ENCODE measurements around the gene PEAK3.
A peak's percentile ranks its signal among the peaks of the same experiment; 100 is the strongest.

PEAK3 gene

DNA sequence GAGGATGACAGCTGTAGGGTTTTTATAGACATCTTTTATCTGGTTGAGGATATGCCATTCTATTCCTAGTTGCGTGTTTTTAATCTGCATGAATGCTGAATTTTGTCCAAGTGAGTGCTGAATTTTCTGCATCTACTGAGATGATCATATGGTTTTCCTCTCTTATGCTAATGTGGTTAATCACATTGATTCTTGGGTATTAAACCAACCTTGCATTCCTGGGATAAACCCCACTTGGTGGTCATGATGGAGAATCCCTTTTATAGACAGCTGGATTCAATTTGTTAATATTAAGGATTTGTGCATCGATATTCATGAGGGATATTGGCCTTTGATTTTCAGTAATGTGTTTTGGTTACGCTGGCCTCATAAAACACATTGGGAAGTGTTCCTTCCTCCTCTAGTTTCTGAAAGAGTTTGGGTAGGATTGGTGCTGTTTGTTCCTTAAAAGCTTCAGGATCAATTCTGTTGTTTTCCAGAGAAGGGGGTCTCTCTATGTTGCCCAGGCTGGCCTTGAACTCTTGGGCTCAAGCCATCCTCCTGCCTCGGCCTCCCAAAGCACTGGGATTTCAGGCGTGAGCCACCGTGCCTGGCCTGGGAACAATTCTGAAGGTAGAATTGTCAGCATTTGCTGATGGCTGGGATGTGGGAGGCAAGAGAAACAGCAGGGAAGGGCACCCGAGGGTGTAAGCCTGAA, 33.3 kb upstream of the PEAK3 start:
- DNase-seq: no peak

DNA sequence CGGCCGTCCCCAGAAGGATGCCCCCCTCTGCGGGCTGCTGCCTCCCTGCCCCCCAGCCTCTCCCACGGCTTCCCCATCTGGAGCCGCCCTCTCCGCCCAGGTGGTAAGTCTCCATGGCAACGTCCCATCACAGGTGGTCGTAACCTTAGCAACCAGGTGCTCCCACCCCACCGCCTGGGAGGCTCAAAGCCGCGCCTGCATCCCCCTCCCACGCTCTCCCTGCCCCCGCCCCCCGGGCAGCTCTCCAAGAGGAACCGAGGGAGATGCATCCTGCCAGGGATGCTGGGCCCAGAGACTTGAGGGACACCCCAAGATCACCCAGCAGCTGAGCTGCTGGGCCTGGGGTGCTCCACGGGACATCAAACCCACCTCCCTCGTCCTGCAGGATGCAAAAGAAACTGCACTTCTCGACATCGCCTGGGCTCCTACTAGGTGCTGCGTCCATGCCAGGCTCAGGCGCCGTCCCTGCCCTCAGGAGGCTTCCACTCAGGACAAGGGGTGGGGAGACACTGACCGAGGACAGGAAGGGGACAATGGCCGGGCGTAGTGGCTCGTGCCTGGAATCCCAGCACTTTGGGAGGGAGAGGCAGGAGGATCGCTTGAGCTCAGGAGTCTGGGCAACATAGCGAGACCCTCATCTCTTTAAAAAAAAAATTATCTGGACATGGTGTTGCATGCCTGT, 31.0 kb upstream of the PEAK3 start:
- no peak for DNase-seq

DNA sequence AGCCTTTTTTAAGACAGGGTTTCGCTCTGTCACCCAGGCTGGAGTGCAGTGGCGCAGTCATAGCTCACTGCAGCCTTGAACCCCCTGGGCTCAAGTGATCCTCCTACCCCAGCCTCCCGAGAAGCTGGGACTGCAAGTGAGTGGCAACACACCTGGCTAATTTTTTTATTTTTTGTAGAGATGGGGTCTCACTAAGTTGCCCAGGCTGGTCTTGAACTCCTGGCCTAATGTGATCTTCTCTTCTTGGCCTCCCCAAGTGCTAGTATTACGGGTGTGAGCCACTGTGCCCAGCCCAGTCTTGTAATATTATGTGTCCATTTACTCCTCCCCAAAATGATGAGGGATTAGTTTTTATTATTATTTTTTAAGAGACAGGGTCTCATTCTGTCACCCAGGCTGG, 29.1 kb upstream of the PEAK3 start:
- no peak for DNase-seq

DNA sequence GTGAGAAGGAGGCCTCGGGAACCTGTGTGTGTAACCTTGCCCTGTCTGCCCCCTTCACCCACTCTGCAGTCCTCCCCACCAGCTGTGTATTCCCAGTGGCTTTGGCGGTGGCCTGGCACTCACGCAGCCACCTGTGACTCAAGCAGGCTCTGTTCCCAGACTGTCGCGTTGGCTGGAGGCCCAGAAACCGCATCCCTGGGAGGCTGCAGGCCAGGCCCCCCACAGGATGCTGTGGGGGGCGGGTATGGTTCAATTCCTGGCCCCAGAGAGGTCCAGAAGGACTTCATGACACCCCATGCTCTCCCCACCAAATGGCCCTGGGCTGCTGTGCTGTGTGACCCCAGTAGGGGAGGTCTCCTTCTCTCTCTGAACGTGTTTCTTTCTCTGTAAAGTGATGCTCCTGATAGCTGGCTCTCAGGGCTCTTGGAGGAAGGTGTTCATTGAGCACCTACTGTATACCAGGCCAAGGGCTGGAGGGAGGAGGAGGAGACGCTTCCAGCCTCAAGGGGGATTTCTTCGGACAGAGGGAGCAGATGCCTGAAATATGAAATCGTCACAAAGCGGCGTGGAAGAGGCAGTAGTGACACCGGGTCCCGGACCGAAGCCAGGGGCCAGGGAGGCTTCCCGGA, 27.9 kb upstream of the PEAK3 start:
- peak in 7 of 14 donors; percentile 17 to 76 (median 35) for DNase-seq

DNA sequence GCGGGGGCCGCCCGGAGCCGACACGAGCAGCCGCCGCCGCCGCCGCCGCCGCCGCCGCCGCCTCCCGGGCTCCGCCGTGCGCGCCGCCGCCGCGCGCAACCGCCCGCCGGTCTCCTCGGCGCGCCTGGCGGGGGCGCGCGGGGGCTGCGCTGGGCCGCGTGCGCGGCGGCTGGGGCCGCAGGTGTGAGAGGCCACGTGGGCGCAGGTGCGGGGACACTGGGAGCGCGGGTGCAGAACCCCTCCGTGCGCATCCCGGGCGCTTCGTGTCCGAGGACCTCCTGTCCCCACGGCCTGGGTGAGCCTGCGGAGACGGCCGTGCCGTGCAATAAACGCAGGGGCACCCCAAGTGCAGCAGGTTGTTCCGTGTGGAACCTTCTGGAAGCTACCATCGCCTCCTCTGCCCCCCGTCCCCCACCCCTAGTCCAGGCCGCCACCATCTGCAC, 26.2 kb upstream of the PEAK3 start, which contains the start of gene LINGO3:
Gene LINGO3 (minus strand): TSS at position 41 of the 443 bp plus-strand sequence. CDS start 16,378 bp downstream, outside the sequence.
- no peak for DNase-seq

DNA sequence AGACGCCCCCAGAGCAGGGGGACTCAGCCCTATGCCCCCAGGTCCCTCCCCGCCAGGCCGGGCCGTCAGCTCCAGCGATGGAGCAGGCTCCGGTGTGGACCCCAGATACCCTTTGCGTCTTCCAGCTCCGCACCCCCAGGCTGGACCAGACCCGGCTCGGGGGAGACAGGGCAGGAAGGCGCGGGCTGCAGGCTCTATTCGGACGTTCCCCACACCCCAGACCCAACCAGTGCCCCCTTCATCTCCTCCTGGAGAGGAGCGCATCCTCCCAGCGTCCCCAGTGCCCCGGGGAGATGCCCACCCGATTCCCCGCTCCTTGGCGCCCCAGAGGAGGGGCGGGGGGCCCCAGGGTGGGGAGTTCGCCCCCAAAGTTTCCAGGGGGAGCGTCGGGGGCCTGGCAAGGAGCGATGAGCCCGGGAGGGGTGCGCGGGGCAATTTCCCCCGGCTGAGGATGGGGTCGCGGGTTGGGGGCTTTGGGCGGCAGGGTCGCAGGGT, 25.6 kb upstream of the PEAK3 start:
- no peak for DNase-seq

DNA sequence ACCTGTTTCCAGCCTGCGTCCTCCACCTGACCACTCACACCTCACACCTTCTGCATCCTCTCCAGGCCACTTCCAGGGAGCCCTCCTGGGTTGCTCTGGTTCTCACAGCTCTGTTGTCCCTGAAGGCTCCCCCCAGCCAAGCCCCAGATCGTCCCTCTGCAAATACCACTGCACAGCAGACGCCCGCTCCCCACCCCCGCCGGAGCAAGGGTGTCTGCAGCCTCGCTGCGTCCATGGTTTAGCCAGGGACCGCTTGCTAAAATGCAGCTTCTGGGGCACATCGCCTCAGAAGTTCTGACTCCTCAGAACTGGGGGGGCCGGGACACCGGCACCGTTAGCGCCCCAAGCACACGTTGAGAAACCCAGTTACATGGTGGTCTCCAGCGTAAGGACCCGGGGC, 25.0 kb upstream of the PEAK3 start:
- no peak for DNase-seq

DNA sequence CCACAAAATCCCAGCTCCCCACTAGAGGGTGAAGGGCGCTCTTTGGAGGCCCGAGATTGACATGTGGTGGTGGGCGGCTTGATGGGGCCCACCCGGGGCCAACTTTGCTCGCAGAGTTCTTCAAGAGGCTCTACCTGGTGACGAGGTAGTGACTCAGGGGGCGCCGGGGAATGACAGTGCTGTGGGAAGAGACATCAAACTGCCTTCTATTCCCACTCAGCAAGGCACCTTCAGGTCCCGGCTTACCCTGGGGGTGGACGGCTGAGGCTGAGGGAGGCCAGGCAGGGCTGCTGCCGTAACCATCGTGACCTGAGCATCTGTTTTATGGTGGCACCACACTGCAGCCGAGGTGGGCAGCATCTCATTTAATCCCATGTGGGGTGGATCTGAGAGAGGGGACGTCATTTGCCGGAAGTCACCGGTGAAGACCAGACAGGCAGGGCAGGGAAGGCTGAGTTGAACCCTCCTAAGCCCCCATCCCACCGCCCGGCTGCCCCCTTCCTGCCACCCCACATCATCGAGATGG, 24.4 kb upstream of the PEAK3 start:
- no peak for DNase-seq

DNA sequence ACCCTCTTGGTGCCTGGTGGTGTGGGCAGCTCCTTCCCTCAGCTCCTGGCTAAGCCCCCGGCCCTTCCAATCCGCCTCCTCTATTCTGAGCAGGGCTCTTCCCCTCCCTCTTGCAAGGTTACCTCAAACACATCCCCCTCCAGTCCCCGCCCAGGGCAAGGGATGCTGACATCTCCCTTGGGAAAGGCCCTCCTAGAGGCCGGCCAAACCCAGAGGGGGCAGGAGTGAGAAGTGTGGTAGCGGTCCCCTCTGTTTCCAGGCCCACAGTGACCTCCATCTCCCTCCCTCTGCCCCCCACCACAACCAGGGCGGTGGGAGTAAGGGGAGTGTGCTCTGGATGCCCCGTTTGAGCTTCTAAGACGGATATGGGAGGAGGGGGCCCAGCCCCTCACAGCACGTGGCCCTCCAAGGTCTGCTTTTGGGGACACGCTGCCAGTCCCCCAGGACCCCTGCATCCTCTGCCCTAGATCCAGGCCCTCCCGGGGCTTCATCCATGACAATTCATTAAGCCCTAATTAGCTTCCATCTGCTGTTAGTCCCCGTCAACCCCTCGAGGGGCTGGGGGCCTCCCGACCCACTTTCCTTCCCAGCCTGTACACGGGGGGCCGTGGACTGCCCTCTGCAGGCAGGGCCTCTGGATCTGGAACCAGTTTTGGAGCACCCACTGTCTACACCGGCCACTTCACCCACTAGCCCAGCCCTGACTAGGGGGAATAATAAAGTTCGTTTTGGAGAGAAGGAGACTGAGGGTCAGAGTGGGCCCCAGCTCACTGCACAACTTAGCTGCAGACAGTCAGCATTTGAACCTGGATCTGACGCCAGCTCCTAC, 23.7 kb upstream of the PEAK3 start:
- no peak for DNase-seq

DNA sequence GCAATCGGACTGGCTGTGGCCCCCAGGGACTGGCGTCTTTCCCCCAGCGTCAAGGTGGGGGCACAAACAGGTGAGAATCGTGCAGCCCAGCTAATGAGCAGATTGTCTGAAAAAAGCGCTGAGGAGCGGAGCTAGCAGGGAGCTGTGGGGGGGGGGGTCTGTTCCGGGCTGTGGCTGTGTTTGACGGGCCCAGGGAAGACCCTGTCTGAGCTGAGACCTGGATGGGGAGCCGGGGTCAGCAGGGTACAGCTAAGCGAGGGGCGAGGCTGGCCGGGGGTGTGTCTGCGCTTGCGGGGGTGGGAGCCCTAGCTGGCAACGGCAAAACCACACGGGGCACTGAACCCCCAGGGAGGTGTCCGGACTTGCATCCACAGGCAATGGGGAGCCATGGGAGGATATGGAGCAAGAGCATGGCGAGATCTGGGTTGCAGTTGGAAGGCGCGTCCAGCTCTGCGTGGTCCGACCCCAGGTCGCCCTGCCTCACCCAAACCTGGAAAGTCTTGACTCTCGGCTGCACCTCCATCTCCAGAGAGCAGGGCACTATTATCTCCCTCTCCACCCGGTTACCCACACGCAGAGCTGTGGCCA, 21.3 kb upstream of the PEAK3 start:
- no peak for DNase-seq

DNA sequence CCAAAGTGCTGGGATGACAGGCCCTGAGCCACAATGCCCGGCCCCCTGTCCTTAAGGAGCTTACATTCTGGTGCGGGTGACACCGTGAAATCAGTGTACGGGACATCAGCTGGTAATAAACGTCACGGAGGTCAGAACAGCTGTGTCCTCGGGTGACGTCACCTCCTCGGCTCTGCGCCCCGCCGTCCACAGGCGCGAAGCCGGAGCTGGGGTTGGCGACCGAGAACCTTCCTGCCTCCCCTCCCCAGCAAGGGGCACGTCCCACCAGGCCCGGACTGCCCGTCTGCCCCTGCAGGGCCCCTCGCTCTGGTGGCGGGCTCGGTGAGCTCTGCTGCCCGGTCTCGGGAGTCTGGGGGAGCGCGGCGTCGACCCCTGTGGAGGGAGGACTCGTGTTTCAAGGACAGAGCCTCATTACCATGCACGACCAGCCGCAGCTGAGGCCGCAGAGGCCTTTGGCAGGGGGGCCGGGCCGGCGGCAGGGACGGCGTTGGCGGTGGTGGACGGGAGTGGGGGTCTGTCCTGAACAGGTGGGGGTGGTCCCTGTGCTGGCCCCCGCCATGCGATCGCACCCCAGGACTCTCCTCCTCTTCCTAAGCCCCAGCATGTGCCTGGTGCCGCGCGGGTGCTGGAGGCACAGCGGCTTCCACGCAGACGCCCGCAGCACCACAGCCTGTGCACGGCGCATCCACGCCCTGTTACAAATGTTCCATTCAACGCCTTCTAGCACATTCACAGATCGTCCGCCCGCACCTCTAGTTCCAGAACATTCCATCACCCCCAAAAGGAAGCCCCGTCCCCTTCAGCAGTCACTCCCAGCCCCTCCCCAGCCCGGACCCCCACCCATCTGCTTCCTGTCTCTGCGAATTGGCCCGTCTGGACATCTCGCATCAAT, 20.6 kb upstream of the PEAK3 start:
- peak in 2 of 14 donors; percentile 7 to 33 for DNase-seq

DNA sequence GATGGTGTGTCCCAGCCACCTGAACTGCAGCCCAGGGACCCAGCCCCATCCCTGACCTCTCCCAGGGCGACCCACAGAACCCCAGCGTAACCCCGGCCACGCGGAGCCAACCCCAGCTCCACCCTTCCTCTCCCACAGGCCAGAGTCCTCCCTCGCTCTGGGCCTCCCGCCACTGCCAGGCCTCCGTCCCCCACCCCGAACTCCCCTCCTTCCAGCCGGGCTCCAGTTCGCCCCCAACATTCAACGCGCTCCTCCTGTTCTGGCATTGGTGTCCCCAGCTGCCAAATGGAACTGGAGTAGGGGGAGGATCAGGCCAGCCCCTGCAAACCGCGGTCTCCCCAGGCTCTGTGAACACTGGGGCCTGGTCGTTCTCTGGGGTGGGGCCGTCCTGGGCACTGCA, 18.6 kb upstream of the PEAK3 start:
- DNase-seq: no peak

DNA sequence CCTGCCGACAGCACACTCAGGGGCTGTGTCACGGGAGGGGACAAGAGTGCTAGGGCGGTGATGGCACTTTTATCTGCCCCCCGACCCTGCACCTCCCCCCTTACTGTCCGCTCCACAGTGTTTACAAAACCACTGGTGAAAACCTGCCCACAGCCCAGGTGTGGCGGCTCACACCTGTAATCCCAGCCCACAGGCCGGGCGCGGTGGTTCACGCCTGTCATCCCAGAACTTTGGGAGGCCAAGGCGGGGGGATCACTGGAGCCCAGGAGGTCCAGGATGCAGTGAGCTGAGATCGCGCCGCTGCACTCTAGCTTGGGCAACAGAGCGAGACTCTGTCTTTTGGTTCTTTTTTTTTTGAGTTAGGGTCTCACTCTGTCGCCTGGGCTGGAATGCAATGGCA, 14.2 kb upstream of the PEAK3 start:
- no peak for DNase-seq

DNA sequence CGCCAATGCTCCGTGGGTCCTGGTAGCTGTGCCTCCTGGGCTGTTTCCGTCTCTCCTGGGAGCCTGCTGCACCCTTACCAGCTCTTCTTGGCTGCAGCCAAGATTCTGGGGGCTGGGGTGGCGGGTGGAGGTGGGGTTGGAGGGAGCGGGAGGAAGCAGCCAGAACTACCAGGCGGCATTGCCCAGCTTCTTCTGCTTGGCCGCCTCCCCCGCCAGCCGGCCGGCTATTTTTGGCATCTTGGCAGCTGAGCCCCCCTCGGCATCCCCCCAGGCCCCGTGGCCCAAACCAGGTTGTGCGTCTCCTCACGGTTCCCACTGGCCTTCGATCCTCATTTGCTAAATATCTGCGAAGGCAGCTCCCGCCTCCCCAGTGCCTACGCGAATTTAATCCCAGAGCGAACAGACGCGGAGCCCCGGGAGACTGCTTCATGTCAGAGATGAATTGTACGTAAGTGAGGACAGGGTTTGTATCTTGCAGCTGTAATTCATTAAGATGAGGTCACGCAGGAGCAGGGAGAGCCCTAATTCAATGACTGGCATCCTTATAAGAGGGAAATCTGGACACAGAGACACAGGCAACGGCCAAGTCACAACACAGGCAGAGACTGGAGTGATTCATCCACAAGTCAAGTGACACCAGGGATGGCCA, 12.8 kb upstream of the PEAK3 start:
- peak in 12 of 14 donors; percentile 32 to 85 (median 70) for DNase-seq

DNA sequence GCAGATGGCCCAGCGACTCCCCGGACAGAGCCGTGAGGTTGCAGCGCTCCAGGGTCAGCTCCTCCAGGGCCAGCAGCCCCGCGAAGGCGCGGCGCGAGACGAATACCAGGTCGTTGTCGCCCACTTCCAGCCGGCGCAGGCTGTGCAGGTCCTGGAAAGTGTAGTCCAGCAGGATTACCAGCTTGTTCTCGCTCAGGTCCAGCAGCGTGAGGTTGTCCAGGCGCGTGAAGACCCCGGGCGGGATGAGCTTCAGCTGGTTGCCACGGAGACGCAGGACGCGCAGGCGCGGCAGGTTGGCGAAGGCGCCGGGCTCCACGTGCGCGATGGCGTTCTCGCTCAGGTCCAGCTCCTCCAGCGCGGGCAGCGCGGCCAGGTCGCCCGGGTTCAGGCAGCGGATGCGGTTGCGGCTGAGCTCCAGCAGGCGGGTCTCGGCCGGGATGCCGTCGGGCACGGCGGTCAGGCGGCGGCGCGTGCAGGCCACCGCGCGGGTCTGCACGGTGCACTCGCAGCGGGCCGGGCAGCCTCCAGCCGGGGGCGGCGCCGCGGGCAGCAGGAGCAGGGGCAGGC, 9.3 kb upstream of the PEAK3 start:
- peak in 1 of 14 donors; percentile 19 for DNase-seq

DNA sequence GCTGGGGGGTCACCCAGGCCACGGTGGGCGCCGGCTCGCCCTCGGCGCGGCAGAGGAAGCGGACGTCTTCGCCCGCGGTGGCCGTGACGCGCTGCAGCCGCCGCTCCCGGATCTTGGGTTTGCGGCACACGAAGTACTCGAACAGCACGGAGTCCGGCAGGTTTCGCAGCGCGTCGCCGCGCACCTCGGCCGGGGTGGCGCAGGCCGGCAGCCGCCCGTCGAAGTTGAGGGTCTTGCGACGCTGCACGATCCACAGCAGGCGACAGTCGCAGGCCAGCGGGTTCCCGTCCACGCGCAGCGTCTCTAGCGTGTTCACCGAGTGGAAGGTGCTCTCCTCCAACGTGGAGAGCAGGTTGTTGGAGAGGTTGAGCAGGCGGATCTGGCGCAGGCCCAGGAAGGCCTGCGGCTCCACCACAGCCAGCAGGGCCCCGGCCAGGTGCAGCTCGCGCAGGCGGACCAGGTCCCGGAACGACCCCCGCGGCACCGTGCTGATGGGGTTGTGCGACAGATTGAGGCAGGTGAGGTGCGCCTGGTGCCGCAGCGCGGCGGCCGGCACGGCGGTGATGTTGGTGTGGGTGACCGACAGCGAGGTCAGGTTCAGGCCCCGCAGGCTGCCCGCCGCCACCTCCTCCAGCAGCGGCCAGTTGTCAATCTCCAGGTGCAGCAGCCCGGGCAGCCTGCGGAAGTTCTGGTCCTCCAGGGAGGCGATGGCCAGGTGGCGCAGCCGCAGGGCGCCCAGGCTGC, 8.6 kb upstream of the PEAK3 start:
- no peak for DNase-seq

DNA sequence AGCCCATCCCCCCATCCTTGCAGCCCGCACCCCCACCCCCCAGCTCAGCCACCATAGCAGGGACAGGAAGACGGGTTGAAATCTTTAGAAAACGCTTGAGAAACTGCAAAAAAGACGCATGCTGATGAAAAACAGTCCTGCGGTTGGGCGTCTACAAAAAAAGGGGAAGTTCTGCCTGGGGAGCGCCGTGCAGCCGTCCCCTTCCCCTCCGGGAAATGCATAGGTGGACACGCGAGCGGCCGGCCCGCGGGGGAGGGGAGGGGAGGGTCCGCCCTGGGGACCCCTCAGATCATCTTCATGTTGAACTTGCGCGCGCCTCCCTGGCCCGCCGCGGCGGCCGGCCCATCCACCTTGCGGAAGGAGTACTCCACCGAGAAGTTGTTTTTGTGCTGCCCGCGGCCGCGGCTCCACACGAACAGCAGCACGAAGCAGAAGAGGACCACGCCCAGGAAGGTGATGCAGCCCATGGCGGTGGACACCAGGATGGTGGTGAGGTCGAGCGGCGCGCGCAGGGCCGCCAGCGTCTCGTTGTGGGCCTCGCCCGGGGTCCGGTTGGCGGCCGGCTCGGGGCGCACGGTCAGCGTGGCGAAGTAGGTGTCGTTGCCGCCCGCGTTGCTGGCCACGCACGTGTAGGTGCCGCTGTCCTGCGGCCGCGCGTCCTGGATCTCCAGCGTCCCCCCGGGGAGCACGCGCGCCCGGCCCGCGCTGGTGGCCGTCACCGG, 7.9 kb upstream of the PEAK3 start:
- peak in 4 of 14 donors; percentile 9 to 28 (median 24) for DNase-seq
